ENCODE measurements around the gene CCDC127. TPM values are rescaled to one million over a fixed set of nuclear protein-coding genes. Genes with fewer than 3 reads are reported as not detected.

Gene CCDC127
- total and polyA plus RNA-seq, 2 donors (not counting 3 experiments of a cell fraction or from before 2014, with no cell fraction given) = 3.4 to 6.3 TPM

GRCh38 chr5:187042-187431 lies 30.9 kb downstream of the CCDC127 start:
- dilution Hi-C loops (cut with MboI; ENCODE audit: extremely low pct_ligation_motif_present, low sequenced_read_pairs) = no loop called here
- no peak overlapping the region for H3K4me3 ChIP-seq (replicated peaks in 1 of 3; ENCODE audit: insufficient read depth in 1 of 3, low read depth in 1 of 3, low read length in 3 of 3)
- FAIRE-seq (no peak), DNase-seq (ENCODE audit: low read depth, low spot score) (no peak)
- POLR2A ChIA-PET = no interaction called here
- no peak overlapping the region for H3K9ac ChIP-seq (replicated peaks; ENCODE audit: extremely low read depth, insufficient read depth, low read length)
- H3K36me3 ChIP-seq (ENCODE audit: control insufficient read depth in 2 of 2, extremely low read depth in 1 of 2, insufficient read depth in 2 of 2, low read length in 2 of 2) = no peaks in the 10 kb centered on the region
- H4K20me1 ChIP-seq (replicated peaks; ENCODE audit: control insufficient read depth, extremely low read depth, insufficient read depth, low read length) = no peaks in the 10 kb centered on the region
- H3K27me3 ChIP-seq (ENCODE audit: control insufficient read depth in 2 of 2, insufficient read depth in 2 of 2, low read length in 2 of 2) = peaks cover 5 to 8% of the 10 kb centered on the region in 2 experiments
- CTCF ChIA-PET = interaction anchor here (1.7 to 2.4 kb wide), 3 partner anchors 122 to 239 kb away, joined by 6 to 13 read pairs (median 6); no protein-coding TSS in a partner anchor
- H3K27ac ChIP-seq (ENCODE audit: insufficient read depth, low read depth, low read length) = no peak overlapping the region
- H3K4me1 ChIP-seq (ENCODE audit: control insufficient read depth, extremely low read depth, insufficient read depth, low read length) = no peaks in the 10 kb centered on the region
- intact Hi-C loops (cut with micrococcal nuclease) = loop anchor here (5.0 kb wide), 1 partner anchor 135 kb away; the partner anchor contains the start of gene AHRR
- TF ChIP-seq, protein P1, sequence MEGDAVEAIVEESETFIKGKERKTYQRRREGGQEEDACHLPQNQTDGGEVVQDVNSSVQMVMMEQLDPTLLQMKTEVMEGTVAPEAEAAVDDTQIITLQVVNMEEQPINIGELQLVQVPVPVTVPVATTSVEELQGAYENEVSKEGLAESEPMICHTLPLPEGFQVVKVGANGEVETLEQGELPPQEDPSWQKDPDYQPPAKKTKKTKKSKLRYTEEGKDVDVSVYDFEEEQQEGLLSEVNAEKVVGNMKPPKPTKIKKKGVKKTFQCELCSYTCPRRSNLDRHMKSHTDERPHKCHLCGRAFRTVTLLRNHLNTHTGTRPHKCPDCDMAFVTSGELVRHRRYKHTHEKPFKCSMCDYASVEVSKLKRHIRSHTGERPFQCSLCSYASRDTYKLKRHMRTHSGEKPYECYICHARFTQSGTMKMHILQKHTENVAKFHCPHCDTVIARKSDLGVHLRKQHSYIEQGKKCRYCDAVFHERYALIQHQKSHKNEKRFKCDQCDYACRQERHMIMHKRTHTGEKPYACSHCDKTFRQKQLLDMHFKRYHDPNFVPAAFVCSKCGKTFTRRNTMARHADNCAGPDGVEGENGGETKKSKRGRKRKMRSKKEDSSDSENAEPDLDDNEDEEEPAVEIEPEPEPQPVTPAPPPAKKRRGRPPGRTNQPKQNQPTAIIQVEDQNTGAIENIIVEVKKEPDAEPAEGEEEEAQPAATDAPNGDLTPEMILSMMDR (IDR thresholded peaks at IDR 0.05; ENCODE audit: extremely low read depth in 1 of 2, insufficient read depth in 1 of 2, low read depth in 1 of 2, low read length in 2 of 2) = no peak
- TF ChIP-seq POLR2AphosphoS5 (IDR thresholded peaks at IDR 0.05; ENCODE audit: insufficient read depth, low read depth, low read length) (no peak), EZH2 (IDR thresholded peaks at IDR 0.05; ENCODE audit: borderline replicate concordance, low read depth, low read length, severe bottlenecking) (no peak), MYC (IDR thresholded peaks at IDR 0.05; ENCODE audit: low read depth, low read length) (no peak), JUN (IDR thresholded peaks at IDR 0.05; ENCODE audit: borderline replicate concordance, insufficient read depth, insufficient read length, low read depth) (no peak), POLR2A (IDR thresholded peaks at IDR 0.05; ENCODE audit: low read depth, low read length) (no peak), GATA2 (IDR thresholded peaks at IDR 0.05; ENCODE audit: insufficient read depth, insufficient read length, low read depth, low read length) (no peak), FOS (IDR thresholded peaks at IDR 0.05; ENCODE audit: borderline replicate concordance, insufficient read depth, low read length) (no peak)
- TF ChIP-seq, protein P2, sequence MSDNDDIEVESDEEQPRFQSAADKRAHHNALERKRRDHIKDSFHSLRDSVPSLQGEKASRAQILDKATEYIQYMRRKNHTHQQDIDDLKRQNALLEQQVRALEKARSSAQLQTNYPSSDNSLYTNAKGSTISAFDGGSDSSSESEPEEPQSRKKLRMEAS (IDR thresholded peaks at IDR 0.05; ENCODE audit: insufficient read depth, insufficient read length) = no peak
- H3K79me2 ChIP-seq (ENCODE audit: control insufficient read depth, insufficient read depth, low read length) = no peaks in the 10 kb centered on the region
- no peak overlapping the region for H2AFZ ChIP-seq (ENCODE audit: low read depth, low read length)
- no peaks in the 10 kb centered on the region for H3K9me3 ChIP-seq (replicated peaks; ENCODE audit: control insufficient read depth, insufficient read depth, low read length)
- H3K4me2 ChIP-seq (ENCODE audit: insufficient read depth, low read length) = no peak overlapping the region
- no TSS peak for BruUV-seq (replicated peaks)
- H3K9me1 ChIP-seq (replicated peaks; ENCODE audit: control insufficient read depth, extremely low read depth, insufficient read depth, low read length) = no peaks in the 10 kb centered on the region

Data from endothelial cell of umbilical vein (primary cell).